RWPE1 (cell line): ENCODE results near the gene FKBP8.

Source experiments
- CTCF ChIA-PET: fragments of 350-600 bp; sonication (Branson Sonifier 250); formaldehyde crosslinking; extraction: SDS; loops from one replicate; lab custom pipeline; 2021; lab: Yijun Ruan, JAX
- POLR2A ChIA-PET: fragments of 400-600 bp; formaldehyde crosslinking; extraction: SDS; loops from one replicate; lab custom pipeline; 2020; ENCODE audit warnings: antibody characterized with exemption; ENCODE audit not compliant: low non-redundant PET; lab: Yijun Ruan, JAX
- DNase-seq: peaks from one replicate; pipeline ENCODE4 v3.0.0; 2012; ENCODE audit warnings: low spot score
- H3K27ac ChIP-seq: fragments of 450-650 bp; 2 replicates; pipeline ENCODE4 v1.5.1; 2017
- TF ChIP-seq, protein P1 (sequence below): fragments of 450-650 bp; conservative IDR thresholded peaks from 2 replicates; pipeline ENCODE4 v1.5.1; 2017; ENCODE audit warnings: low read depth, mild to moderate bottlenecking

The FKBP8 gene

DNA sequence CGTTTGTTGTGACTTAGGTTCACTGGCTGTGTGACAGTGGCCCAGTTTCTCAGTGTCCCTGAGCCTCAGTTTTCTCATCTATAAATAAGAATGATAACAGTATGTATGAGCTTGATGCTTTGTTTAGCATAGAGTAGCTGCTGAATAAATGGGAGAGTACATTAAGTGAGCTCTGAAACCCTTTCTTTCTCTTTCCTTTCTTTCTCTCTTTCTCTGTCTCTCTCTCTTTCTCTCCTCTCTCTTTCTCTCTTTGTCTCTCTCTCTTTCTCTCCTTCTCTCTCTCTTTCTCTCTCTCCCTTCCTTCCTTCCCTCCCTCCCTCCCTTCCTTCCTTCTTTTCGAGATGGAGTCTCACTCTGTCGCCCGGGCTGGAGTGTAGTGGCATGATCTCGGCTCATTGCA is 16.3 kb upstream of the FKBP8 start:
- ChIA-PET CTCF (no interaction called here), POLR2A (no interaction called here)
- H3K27ac ChIP-seq: peak overlapping the region; percentile 50
- TF ChIP-seq, protein P1, sequence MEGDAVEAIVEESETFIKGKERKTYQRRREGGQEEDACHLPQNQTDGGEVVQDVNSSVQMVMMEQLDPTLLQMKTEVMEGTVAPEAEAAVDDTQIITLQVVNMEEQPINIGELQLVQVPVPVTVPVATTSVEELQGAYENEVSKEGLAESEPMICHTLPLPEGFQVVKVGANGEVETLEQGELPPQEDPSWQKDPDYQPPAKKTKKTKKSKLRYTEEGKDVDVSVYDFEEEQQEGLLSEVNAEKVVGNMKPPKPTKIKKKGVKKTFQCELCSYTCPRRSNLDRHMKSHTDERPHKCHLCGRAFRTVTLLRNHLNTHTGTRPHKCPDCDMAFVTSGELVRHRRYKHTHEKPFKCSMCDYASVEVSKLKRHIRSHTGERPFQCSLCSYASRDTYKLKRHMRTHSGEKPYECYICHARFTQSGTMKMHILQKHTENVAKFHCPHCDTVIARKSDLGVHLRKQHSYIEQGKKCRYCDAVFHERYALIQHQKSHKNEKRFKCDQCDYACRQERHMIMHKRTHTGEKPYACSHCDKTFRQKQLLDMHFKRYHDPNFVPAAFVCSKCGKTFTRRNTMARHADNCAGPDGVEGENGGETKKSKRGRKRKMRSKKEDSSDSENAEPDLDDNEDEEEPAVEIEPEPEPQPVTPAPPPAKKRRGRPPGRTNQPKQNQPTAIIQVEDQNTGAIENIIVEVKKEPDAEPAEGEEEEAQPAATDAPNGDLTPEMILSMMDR: no peak
- DNase-seq: no peak

DNA sequence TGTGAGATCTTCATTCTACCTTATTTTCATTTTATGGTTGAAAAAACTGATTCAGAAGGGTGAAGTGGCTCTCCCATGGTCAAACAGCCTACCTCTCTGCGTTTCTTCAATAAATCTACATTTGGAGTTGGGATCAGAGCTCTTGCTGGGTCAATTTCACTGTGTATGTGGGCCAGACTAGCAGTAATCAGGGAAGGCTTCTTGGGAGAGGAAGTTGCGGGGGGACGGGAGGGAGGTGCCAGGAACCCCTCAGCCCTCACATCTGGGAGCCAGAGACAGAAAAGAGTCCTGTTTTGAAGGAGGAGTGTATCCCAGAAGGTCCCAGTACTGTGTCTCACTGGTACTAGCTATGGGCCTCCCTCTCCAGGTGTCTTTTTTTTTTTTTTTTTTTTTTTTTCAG is 15.2 kb upstream of the FKBP8 start:
- ChIA-PET CTCF (interaction anchor here (0.6 to 1.2 kb wide), 6 partner anchors 11 to 97 kb away, joined by 3 to 5 read pairs (median 3); no protein-coding TSS in a partner anchor), POLR2A (interaction anchor here (1.1 to 1.2 kb wide), 2 partner anchors 13 to 33 kb away, joined by 4 to 12 read pairs; partner anchors contain the start of gene UBA52)
- no peak for DNase-seq
- peak overlapping the region; percentile 83 for H3K27ac ChIP-seq
- TF ChIP-seq, protein P1: no peak

DNA sequence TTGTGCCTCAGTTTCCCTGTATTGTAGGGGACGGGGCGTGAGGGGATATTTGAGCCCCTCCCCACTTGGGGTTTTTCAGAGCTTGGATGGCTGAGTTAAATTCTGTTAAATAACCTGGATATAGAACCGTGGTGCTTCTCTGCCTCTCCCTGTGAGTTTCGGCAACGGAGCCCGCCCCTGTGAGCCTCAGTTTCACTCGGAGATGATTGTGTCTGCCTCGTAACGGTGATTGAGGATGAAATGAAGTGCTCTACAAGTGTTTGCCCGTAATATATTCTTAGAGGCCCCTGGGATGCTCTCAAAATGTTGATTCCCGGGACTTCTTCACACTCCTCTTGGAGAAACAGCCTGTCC is 14.8 kb upstream of the FKBP8 start:
- DNase-seq: no peak
- TF ChIP-seq, protein P1: no peak
- peak overlapping the region; percentile 83 for H3K27ac ChIP-seq
- ChIA-PET CTCF (interaction anchor here (0.5 to 1.2 kb wide), 7 partner anchors 11 to 97 kb away, joined by 3 to 8 read pairs (median 3); no protein-coding TSS in a partner anchor), POLR2A (interaction anchor here (1.1 to 1.2 kb wide), 2 partner anchors 14 to 32 kb away, joined by 4 to 12 read pairs; partner anchors contain the start of gene UBA52)

DNA sequence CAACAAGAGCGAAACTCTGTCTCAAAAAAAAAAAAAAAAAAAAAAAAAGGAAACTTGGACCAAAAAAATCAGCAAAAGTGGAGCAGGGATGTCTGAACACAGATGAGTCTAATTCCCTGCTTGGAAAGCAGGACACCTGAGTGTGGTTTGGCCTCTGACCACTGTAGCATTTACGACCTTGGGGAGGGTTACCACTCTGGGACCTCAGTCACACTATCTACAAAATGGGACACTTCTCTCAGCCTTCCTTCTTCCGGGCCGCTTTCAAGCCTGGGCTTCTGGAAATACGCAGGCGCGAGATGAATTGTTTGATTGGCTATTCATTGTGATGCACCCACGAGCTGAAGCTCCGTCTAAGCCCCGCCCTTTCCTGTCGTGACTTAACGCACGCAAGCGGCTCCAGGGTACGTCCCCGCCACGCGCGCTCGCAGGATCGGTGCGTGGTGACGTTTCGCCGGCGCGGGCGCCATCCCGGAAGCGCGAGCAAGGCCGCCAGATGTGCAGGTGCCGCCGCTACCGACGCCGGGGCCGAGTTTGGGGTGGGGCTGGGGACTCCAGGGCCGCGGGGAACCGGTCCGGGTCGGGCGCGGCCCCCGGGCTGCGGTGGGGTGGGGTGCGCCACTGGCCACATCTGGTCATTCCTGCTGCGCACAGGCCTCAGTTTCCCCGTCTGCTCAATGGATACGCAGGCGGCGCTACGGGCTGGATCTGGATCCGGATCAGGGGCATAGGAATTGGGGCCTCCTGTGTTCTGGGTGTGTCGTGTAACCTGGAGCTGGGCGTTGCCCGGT is 14.2 kb upstream of the FKBP8 start, which contains the start of gene KXD1:
KXD1 (plus strand) TSS at position 460 of the 791 bp plus-strand sequence. CDS start 4,187 bp downstream, outside the sequence.
- ChIA-PET POLR2A (interaction anchor here (0.5 to 1.1 kb wide), 4 partner anchors 8 to 139 kb away, joined by 3 to 6 read pairs (median 4); no protein-coding TSS in a partner anchor), CTCF (interaction anchor here (0.5 to 1.2 kb wide), 7 partner anchors 12 to 96 kb away, joined by 3 to 8 read pairs (median 3); no protein-coding TSS in a partner anchor)
- peak; percentile 96 for DNase-seq
- TF ChIP-seq, protein P1: no peak
- H3K27ac ChIP-seq: peak within 1 kb of the TSS; percentile 83

DNA sequence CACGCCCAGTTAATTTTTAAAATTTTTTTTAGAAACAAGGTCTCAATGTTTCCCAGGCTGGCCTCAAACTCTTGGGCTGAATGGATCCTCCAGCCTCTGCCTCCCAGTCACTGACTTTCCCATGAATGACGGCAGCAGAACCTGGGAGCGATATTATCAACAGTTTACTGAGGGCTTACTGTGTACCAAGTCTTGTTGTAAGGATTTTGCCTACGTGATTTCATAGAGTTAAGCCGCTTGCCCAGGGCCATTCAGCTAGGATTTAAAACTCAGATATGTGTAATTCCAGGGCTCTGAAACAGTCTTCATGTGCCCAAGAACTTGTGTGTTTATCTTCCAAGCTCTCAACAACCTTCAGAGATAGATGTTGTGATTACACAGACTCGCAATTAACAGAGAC is 8.3 kb upstream of the FKBP8 start:
- POLR2A ChIA-PET: interaction anchor here (0.6 kb wide), 1 partner anchor 632 kb away, joined by 3 read pairs; no protein-coding TSS in a partner anchor
- no peak for DNase-seq
- CTCF ChIA-PET: interaction anchor here (0.6 to 1.6 kb wide), 2 partner anchors 11 to 100 kb away, joined by 3 read pairs; no protein-coding TSS in a partner anchor
- no peak overlapping the region for H3K27ac ChIP-seq
- TF ChIP-seq, protein P1: no peak

DNA sequence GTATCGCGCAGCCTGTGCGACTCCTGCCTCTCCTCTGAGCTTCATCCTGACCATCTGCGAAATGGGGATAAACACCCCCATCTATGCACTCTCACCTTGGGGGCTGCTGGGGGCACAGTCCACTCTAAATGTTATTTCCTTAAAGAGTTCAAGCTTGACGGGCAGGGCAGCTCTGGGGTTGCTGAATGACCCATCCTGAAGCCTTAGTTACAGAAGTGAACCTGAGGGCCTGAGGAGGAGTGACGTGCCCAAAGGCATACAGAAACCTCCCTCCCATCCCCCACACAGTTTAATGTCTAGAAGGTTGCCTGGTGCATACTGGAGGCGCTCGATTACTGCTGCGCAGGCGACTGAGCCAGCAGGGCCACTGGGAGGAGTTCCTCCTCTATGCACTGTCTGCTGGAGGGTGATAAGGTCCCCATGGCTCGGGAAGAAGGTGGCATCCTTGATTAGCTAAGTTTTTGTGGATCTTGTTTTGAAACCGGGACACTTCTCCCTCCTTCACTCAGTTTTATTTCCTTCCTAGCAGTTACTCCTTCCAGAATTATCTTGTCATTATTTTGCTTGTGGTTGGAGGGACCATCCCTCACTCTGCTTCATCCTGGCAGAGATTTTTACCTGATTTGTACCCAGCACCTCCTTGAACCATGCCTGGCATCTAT is 572 bp upstream of the FKBP8 start:
- peak overlapping the region; percentile 86 for H3K27ac ChIP-seq
- POLR2A ChIA-PET: interaction anchor here (0.5 to 1.6 kb wide), 3 partner anchors 13 to 45 kb away, joined by 3 to 6 read pairs (median 4); no protein-coding TSS in a partner anchor
- CTCF ChIA-PET: interaction anchor here (0.6 to 1.2 kb wide), 6 partner anchors 10 to 93 kb away, joined by 3 to 5 read pairs (median 4); partner anchors contain the start of gene REX1BD
- peak; percentile 73 for DNase-seq
- TF ChIP-seq, protein P1: no peak
